Caco-2 (cell line): ENCODE data around the gene VPS13C. TPM values are rescaled to one million over a fixed set of nuclear protein-coding genes. Genes with fewer than 3 reads are reported as not detected.

ENCODE experiments used
- BruUV-seq: library from RNA; stranded (reverse); fragments of 400-500 nt; replicated peaks from 2 replicates; lab custom pipeline; 2021; lab: Mats Ljungman, UMichigan
- CTCF ChIA-PET: fragments of 300-600 bp; sonication (Branson Sonifier 250); formaldehyde crosslinking; loops from one replicate; lab custom pipeline; 2022; ENCODE audit warnings: antibody characterized with exemption; lab: Charles Lee
- POLR2A ChIA-PET: fragments of 300-600 bp; sonication (Branson Sonifier 250); formaldehyde crosslinking; loops from one replicate; lab custom pipeline; 2022; ENCODE audit warnings: antibody characterized with exemption; lab: Charles Lee
- DNase-seq, 2 experiments: peaks; one replicate each; pipeline versions ENCODE4 v3.0.0 to v3.0.0-alpha.2; 2020 to 2022
- H3K27me3 ChIP-seq: replicated peaks from 2 replicates; pipeline ENCODE4 v1.6.0; 2011; ENCODE audit warnings: low read length; ENCODE audit not compliant: control insufficient read depth, insufficient read depth
- H3K36me3 ChIP-seq: 2 replicates; pipeline ENCODE4 v1.5.1; 2011; ENCODE audit warnings: low read length; ENCODE audit not compliant: control insufficient read depth, insufficient read depth
- H3K4me1 ChIP-seq: fragments of 250-450 bp; sonication (Bioruptor Pico); 2 replicates; pipeline ENCODE4 v1.5.1; 2020; ENCODE audit warnings: mild to moderate bottlenecking
- H3K4me3 ChIP-seq: 2 replicates; pipeline ENCODE4 v1.5.1; 2011; ENCODE audit warnings: low read depth, mild to moderate bottlenecking, control low read depth, low read length
- H3K9me3 ChIP-seq: fragments of 250-450 bp; sonication (Bioruptor Pico); 2 replicates; pipeline ENCODE4 v1.5.1; 2020; ENCODE audit warnings: mild to moderate bottlenecking, moderate library complexity
- H3K27ac Mint-ChIP-seq: one replicate; pipeline ENCODE4 v1.8.0; 2022; ENCODE audit warnings: mixed read lengths; ENCODE audit not compliant: unreplicated experiment
- H3K27me3 Mint-ChIP-seq: one replicate; pipeline ENCODE4 v1.8.0; 2022; ENCODE audit warnings: mixed read lengths; ENCODE audit not compliant: insufficient read depth, unreplicated experiment
- H3K36me3 Mint-ChIP-seq: one replicate; pipeline ENCODE4 v1.8.0; 2022; ENCODE audit warnings: mild to moderate bottlenecking, mixed read lengths; ENCODE audit not compliant: insufficient read depth, unreplicated experiment
- H3K4me1 Mint-ChIP-seq: one replicate; pipeline ENCODE4 v1.8.0; 2022; ENCODE audit warnings: low read depth, mixed read lengths; ENCODE audit not compliant: unreplicated experiment
- H3K4me3 Mint-ChIP-seq: one replicate; pipeline ENCODE4 v1.8.0; 2022; ENCODE audit warnings: mild to moderate bottlenecking, moderate library complexity, mixed read lengths; ENCODE audit not compliant: unreplicated experiment
- H3K9me3 Mint-ChIP-seq: one replicate; pipeline ENCODE4 v1.8.0; 2022; ENCODE audit warnings: mixed read lengths; ENCODE audit not compliant: unreplicated experiment
- intact Hi-C: fragments of 100-400 bp; cut with micrococcal nuclease; formaldehyde crosslinking; loops from one replicate; pipeline ENCODE4 v1.10.0; 2022; ENCODE audit not compliant: unreplicated experiment
- total RNA-seq: library from RNA; stranded (reverse); gene quantifications from 2 replicates; pipeline ENCODE4 v1.2.3, GENCODE V29; 2022
- TF ChIP-seq, protein P1 (sequence below), 2 experiments: fragments of 200-600 bp in 1 of 2; IDR thresholded peaks; 1 replicate in 1 of 2; 2 replicates in 1 of 2; pipeline versions ENCODE4 v1.5.1 to v1.8.0; 2011 to 2022; ENCODE audit warnings: antibody characterized with exemption in 1 of 2, control low read depth in 1 of 2, inconsistent platforms in 1 of 2, low read depth in 1 of 2, low read length in 1 of 2, mild to moderate bottlenecking in 1 of 2, moderate library complexity in 1 of 2; ENCODE audit not compliant: insufficient read depth in 1 of 2, severe bottlenecking in 1 of 2, unreplicated experiment in 1 of 2

Gene VPS13C
- total RNA-seq, 1 experiment from 2014 or later: 42.4 TPM

DNA sequence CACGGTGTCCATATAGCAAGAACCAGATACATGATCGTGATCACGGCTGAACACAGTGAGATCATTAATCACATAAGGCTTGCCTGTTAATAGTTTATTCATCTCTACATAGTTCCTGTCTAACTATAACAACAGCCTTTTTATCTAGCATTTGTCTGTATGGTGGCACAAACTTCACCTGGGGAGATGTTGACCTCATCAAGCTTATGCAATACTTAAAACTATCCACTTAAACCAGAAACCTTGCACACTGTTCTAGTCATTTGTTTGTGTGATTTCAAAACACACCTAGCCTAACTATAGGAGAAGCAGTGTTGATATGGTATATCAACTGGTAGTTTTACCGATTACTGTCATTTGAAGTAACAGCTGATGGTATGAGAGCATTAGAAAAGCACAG lies 124.8 kb downstream of the VPS13C start:
- intact Hi-C loops: no loop called here
- CTCF ChIA-PET: no interaction called here

DNA sequence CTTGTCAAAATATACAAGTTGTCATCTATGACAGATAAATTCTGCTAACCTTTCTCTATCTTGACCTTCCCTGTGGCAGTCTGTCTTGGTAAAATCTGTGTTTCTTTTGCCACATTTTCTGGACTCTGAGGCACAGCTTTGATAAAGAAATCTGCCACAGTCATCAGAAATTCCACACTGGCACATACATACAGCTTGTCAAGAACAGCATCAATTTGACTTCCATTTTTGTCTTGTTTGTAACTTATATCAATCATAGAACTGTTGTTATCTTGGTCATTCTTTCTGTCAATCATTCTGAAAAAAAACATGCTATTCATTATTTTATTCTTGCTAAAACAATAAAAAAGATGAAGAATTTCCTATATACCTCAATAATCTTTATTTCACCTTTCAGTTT lies 130.8 kb downstream of the VPS13C start:
- TF ChIP-seq, protein P1, sequence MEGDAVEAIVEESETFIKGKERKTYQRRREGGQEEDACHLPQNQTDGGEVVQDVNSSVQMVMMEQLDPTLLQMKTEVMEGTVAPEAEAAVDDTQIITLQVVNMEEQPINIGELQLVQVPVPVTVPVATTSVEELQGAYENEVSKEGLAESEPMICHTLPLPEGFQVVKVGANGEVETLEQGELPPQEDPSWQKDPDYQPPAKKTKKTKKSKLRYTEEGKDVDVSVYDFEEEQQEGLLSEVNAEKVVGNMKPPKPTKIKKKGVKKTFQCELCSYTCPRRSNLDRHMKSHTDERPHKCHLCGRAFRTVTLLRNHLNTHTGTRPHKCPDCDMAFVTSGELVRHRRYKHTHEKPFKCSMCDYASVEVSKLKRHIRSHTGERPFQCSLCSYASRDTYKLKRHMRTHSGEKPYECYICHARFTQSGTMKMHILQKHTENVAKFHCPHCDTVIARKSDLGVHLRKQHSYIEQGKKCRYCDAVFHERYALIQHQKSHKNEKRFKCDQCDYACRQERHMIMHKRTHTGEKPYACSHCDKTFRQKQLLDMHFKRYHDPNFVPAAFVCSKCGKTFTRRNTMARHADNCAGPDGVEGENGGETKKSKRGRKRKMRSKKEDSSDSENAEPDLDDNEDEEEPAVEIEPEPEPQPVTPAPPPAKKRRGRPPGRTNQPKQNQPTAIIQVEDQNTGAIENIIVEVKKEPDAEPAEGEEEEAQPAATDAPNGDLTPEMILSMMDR (IDR thresholded peaks at IDR 0.05; ENCODE audit: insufficient read depth in 1 of 2, low read depth in 1 of 2, low read length in 1 of 2, severe bottlenecking in 1 of 2, unreplicated experiment in 1 of 2): no peak
- ChIA-PET POLR2A (no interaction called here), CTCF (no interaction called here)
- no peaks in the 10 kb centered on the region for H3K4me1 Mint-ChIP-seq
- H3K4me3 Mint-ChIP-seq: no peak overlapping the region
- no TSS peak for BruUV-seq
- no peaks in the 10 kb centered on the region for H3K27me3 Mint-ChIP-seq
- H3K36me3 Mint-ChIP-seq: peaks cover 8% of the 10 kb centered on the region
- Histone ChIP-seq H3K9me3 (no peaks in the 10 kb centered on the region), H3K36me3 (no peaks in the 10 kb centered on the region), H3K4me1 (no peaks in the 10 kb centered on the region), H3K4me3 (no peak overlapping the region), H3K27me3 (no peaks in the 10 kb centered on the region)
- no peak for DNase-seq
- H3K27ac Mint-ChIP-seq: no peak overlapping the region
- no peaks in the 10 kb centered on the region for H3K9me3 Mint-ChIP-seq
- intact Hi-C loops: no loop called here

More for the DNA sequence above, 124.8 kb downstream of the VPS13C start:
- Histone ChIP-seq H3K36me3 (no peaks in the 10 kb centered on the region), H3K4me1 (no peaks in the 10 kb centered on the region), H3K4me3 (no peak overlapping the region), H3K27me3 (no peaks in the 10 kb centered on the region), H3K9me3 (no peaks in the 10 kb centered on the region)
- no peaks in the 10 kb centered on the region for H3K27me3 Mint-ChIP-seq
- no peaks in the 10 kb centered on the region for H3K4me1 Mint-ChIP-seq
- H3K27ac Mint-ChIP-seq: no peak overlapping the region
- H3K9me3 Mint-ChIP-seq: no peaks in the 10 kb centered on the region
- POLR2A ChIA-PET: no interaction called here
- no peak for DNase-seq
- no peak overlapping the region for H3K4me3 Mint-ChIP-seq
- BruUV-seq: no TSS peak
- H3K36me3 Mint-ChIP-seq: peaks cover 6% of the 10 kb centered on the region
- TF ChIP-seq, protein P1 (IDR thresholded peaks at IDR 0.05; ENCODE audit: insufficient read depth in 1 of 2, low read depth in 1 of 2, low read length in 1 of 2, severe bottlenecking in 1 of 2, unreplicated experiment in 1 of 2): no peak

DNA sequence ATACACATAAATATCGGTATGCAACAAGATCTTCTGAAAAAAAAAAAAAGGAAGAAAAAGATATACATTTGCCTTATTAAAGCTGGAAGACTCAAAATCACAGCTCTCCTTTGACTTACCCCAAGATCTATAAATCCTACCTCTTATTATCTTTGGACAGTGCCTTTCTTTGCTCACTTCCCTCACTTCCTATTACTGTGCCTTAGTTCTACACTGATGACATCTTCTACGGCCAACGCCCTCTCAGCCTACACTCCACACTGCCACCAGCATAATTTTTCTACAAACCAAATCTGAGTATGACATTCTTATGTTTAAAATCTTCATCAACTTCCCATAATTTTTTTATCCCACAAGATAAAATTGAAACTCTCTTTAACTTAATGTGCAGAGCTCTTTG lies 137.1 kb downstream of the VPS13C start:
- ChIA-PET CTCF (no interaction called here), POLR2A (no interaction called here)
- H3K9me3 Mint-ChIP-seq: no peaks in the 10 kb centered on the region
- no peak overlapping the region for H3K4me3 ChIP-seq
- H3K4me1 Mint-ChIP-seq: no peaks in the 10 kb centered on the region
- no peak for DNase-seq
- no peaks in the 10 kb centered on the region for H3K27me3 ChIP-seq
- TF ChIP-seq, protein P1 (IDR thresholded peaks at IDR 0.05; ENCODE audit: insufficient read depth in 1 of 2, low read depth in 1 of 2, low read length in 1 of 2, severe bottlenecking in 1 of 2, unreplicated experiment in 1 of 2): no peak
- no peaks in the 10 kb centered on the region for H3K9me3 ChIP-seq
- H3K36me3 Mint-ChIP-seq: peaks cover 6% of the 10 kb centered on the region
- H3K27me3 Mint-ChIP-seq: no peaks in the 10 kb centered on the region
- no peak overlapping the region for H3K27ac Mint-ChIP-seq
- H3K4me3 Mint-ChIP-seq: no peak overlapping the region
- no peaks in the 10 kb centered on the region for H3K36me3 ChIP-seq
- no peaks in the 10 kb centered on the region for H3K4me1 ChIP-seq
- no TSS peak for BruUV-seq
- intact Hi-C loops: no loop called here
